Kidney epithelial cell (primary cell): ENCODE results near the gene CARD11. TPM values are rescaled to one million over a fixed set of nuclear protein-coding genes. Genes with fewer than 3 reads are reported as not detected.
A peak's percentile ranks its signal among the peaks of the same experiment; 100 is the strongest.
"Not testable (repeated sequence)": the region's sequence is repeated elsewhere in the genome, so short reads cannot be mapped to it uniquely, and the experiment has no call there.

Experiments
- DNase-seq: peaks from one replicate; pipeline ENCODE4 v3.0.0-alpha.2; 2010; ENCODE audit warnings: low read depth
- H3K27me3 ChIP-seq: 2 replicates; pipeline ENCODE4 v1.6.0; 2011; ENCODE audit warnings: low read length; ENCODE audit not compliant: control insufficient read depth, insufficient read depth
- H3K36me3 ChIP-seq: 2 replicates; pipeline ENCODE4 v1.5.1; 2011; ENCODE audit warnings: low read length; ENCODE audit not compliant: control insufficient read depth, insufficient read depth
- H3K4me3 ChIP-seq: 2 replicates; pipeline ENCODE4 v1.5.1; 2011; ENCODE audit warnings: low read depth, mild to moderate bottlenecking, control low read depth, low read length
- CTCF ChIP-seq: IDR thresholded peaks from 2 replicates; pipeline ENCODE4 v1.5.1; 2011; ENCODE audit warnings: mild to moderate bottlenecking, moderate library complexity, low read length, control low read depth, inconsistent platforms; ENCODE audit not compliant: insufficient read depth, poor library complexity, severe bottlenecking
- total RNA-seq: library from RNA; depleted of rRNA; stranded (reverse); fragments of >200 nt; gene quantifications from 2 replicates; pipeline ENCODE4 v1.2.3, GENCODE V29; 2015

Gene CARD11
- total RNA-seq, 1 donor from 2014 or later: 31.0 TPM

DNA sequence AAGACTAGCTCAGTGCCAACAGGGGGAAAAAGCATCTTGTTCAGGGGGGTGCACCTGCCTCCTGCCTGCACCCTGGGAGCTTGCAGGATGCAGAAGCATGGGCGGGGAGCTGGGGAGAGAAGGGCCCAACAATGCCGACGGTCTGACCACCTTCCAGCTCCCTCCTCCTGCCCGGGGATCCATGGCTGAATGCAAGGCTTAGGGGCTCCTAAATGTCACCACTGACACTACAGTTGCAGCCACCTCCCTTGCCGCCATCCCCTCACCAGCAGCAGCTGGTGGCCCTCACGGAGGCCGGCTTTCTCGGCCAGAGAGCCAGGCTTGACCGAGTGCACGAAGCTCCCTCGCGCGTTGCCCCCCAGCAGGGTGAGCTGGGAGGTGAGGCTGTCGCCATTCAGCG is 120.8 kb downstream of the CARD11 start:
- DNase-seq: no peak
- no peaks in the 10 kb centered on the region for H3K27me3 ChIP-seq
- peaks cover 2% of the 10 kb centered on the region for H3K36me3 ChIP-seq
- no peak for TF ChIP-seq CTCF
- no peak overlapping the region for H3K4me3 ChIP-seq

DNA sequence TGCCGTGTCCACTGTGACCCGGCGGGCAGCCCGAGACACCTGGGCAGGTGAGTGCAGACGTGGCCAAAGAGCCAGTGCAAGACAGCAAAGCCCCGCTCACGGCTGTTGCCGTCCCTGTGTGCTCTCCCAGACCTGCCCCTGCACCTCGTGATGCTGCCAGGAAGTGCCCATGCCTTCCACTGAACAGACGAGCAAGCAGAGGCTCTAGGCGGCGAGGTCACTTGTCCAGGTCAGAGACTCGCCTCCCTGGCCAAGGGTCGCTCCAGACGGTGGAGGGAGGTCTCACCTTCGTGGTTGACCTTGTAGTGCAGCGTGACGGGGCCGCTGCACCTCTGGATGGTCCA is 121.3 kb downstream of the CARD11 start:
- Histone ChIP-seq H3K36me3 (peaks cover 2% of the 10 kb centered on the region), H3K4me3 (no peak overlapping the region), H3K27me3 (no peaks in the 10 kb centered on the region)
- no peak for TF ChIP-seq CTCF
- DNase-seq: no peak

GRCh38 chr7:2921653-2922347 is 121.9 kb downstream of the CARD11 start:
- TF ChIP-seq CTCF: peak; percentile 50
- Histone ChIP-seq H3K36me3 (no peaks in the 10 kb centered on the region), H3K27me3 (no peaks in the 10 kb centered on the region), H3K4me3 (no peak overlapping the region)
- DNase-seq: no peak

DNA sequence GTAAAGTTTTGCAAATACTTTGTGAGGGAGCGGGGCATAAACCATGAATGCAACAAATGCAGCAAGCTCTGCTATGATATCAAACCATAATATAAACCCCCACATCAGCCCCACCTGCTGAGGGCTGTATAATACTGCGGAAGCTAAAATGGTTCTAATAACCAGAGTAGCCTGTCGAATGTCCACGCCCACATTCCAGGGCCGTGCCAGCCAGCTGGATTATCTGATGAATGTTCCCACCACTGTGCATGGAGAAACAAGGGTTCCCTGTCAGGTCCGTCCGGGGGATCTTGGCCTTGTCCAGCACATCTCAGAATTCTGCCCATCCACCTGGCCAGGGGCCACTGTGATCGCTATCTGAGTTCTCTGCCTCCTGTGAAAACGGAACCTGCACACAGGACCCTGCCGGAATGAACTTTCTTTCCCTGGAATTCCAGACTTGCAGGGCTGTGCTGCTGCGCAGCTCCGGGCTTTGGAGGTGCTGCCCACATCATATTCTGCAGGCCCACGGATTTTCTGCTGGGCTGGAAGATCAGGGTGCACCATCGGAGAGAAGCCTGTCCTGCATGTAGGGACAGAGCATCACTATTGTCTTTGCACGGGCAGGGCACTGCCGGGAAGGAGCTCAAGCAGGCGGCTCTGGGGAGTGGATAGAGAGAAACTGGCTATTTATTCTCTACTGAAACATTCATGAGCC is 122.6 kb downstream of the CARD11 start:
- TF ChIP-seq CTCF: no peak
- H3K4me3 ChIP-seq: no peak overlapping the region
- DNase-seq: no peak
- no peaks in the 10 kb centered on the region for H3K27me3 ChIP-seq
- no peaks in the 10 kb centered on the region for H3K36me3 ChIP-seq

GRCh38 chr7:2920480-2920879 is 123.2 kb downstream of the CARD11 start:
- H3K4me3 ChIP-seq, DNase-seq, H3K27me3 ChIP-seq, H3K36me3 ChIP-seq: not testable (repeated sequence)

DNA sequence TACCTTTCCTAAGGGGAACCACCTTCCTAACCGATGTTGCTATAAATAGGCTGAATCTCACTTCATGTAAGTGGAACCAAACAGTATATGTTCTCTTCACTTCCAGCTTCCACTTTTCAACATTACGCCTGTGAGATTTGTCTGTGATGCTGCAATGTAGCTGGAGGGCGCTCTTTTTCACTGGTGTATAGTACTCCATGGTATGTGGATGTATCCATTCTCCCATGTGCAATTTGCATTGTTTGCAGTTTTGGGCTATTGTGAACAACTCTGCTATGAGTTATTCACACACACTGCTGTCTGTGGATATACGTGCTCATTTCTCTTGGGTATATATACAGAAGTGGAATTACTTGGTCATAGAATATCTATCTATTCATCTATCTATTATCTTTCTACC is 123.6 kb downstream of the CARD11 start:
- H3K4me3 ChIP-seq: no peak overlapping the region
- no peaks in the 10 kb centered on the region for H3K36me3 ChIP-seq
- TF ChIP-seq CTCF: no peak
- no peak for DNase-seq
- H3K27me3 ChIP-seq: no peaks in the 10 kb centered on the region
